ENCODE results near the gene NRF1. TPM values are rescaled to one million over a fixed set of nuclear protein-coding genes. Genes with fewer than 3 reads are reported as not detected.

The NRF1 gene
- total and polyA plus RNA-seq, 2 of the 8 experiments (the other 6 are each of a cell fraction or from before 2014, with no cell fraction given), result 18.2 to 21.4 TPM

DNA sequence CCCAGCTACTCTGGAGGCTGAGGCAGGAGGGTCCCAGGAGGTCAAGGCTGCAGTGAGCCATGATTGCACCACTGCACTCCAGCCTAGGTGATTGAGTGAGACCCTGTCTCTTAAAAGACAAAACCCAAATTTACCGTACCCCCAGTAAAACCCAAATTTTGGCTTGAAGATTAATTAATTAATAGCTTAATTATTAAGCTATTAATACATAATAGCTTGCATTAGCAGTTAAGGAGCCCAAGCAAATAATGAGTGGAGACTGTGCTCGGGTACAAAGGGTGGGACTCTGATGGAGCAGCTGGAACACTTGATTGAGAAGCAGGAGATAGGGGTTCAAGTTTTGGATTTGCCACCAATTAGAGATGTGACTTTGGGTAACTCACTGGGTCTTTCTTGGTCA lies 28.9 kb downstream of the NRF1 start (continued):
- TF ChIP-seq SIN3A (conservative IDR thresholded peaks at IDR 0.05 in 1 of 2, IDR thresholded peaks at IDR 0.05 in 1 of 2; ENCODE audit: low read depth in 1 of 2, low read length in 2 of 2) (no peak), CHD7 (IDR thresholded peaks at IDR 0.05; ENCODE audit: insufficient replicate concordance, low read length) (no peak), TEAD4 (IDR thresholded peaks at IDR 0.05; ENCODE audit: low read depth, low read length) (no peak)
